HepG2 (cell line): ENCODE measurements around the gene RHBDL1. TPM values are rescaled to one million over a fixed set of nuclear protein-coding genes. Genes with fewer than 3 reads are reported as not detected.

Source experiments
- ARNTL ChIP-seq: sonication (generic); formaldehyde crosslinking; IDR thresholded peaks from 2 replicates; pipeline ENCODE4 v1.4.0; 2020; ENCODE audit warnings: mild to moderate bottlenecking, missing genetic modification reagents
- ASH2L ChIP-seq: fragments of 300-600, 200-600 bp; sonication (generic); IDR thresholded peaks from 2 replicates; pipeline ENCODE4 v1.7.0; 2017; ENCODE audit warnings: low read depth, mild to moderate bottlenecking, moderate library complexity, mixed read lengths, low read length; ENCODE audit not compliant: insufficient read length
- CAMTA2 ChIP-seq: sonication (generic); formaldehyde crosslinking; IDR thresholded peaks from 2 replicates; pipeline ENCODE4 v1.4.0; 2020; ENCODE audit warnings: mild to moderate bottlenecking, missing genetic modification reagents, borderline replicate concordance
- FIP1L1 ChIP-seq: fragments of 200-400 bp; formaldehyde crosslinking; IDR thresholded peaks from 2 replicates; pipeline ENCODE4 v1.6.1; 2018; ENCODE audit warnings: low read depth, mild to moderate bottlenecking, low read length, moderate library complexity, borderline replicate concordance; ENCODE audit not compliant: insufficient read depth
- HNF1A ChIP-seq, 2 experiments: sonication (generic) in 1 of 2; formaldehyde crosslinking in 1 of 2; IDR thresholded peaks; 2 replicates each; pipeline versions ENCODE4 v1.4.0 to v1.6.1; 2016 to 2020; ENCODE audit warnings: borderline replicate concordance in 1 of 2, low read depth in 1 of 2, mild to moderate bottlenecking in 1 of 2, missing genetic modification reagents in 1 of 2
- KDM6A ChIP-seq: IDR thresholded peaks from 2 replicates; pipeline ENCODE4 v1.6.1; 2016; ENCODE audit warnings: low read depth
- MXI1 ChIP-seq: IDR thresholded peaks from 3 replicates; pipeline ENCODE4 v1.6.1; 2012; ENCODE audit warnings: low read depth, low read length, inconsistent platforms, borderline replicate concordance
- NFE2L1 ChIP-seq: sonication (generic); formaldehyde crosslinking; IDR thresholded peaks from 2 replicates; pipeline ENCODE4 v1.4.0; 2020; ENCODE audit warnings: missing genetic modification reagents, mild to moderate bottlenecking, borderline replicate concordance
- RAD21 ChIP-seq: fragments of 450-650 bp; formaldehyde crosslinking; IDR thresholded peaks from 2 replicates; pipeline ENCODE4 v1.5.0; 2020; ENCODE audit warnings: mild to moderate bottlenecking
- TFDP2 ChIP-seq: sonication (generic); formaldehyde crosslinking; IDR thresholded peaks from 2 replicates; pipeline ENCODE4 v1.4.0; 2020; ENCODE audit warnings: missing genetic modification reagents
- U2AF2 ChIP-seq: fragments of 200-400 bp; formaldehyde crosslinking; IDR thresholded peaks from 2 replicates; pipeline ENCODE4 v1.6.1; 2017; ENCODE audit warnings: low read depth, mild to moderate bottlenecking, low read length
- ZBTB20 ChIP-seq: sonication (generic); formaldehyde crosslinking; IDR thresholded peaks from 2 replicates; pipeline ENCODE4 v1.8.1; 2023; ENCODE audit warnings: missing genetic modification reagents, low read depth, mild to moderate bottlenecking, borderline replicate concordance
- ZBTB26 ChIP-seq: IDR thresholded peaks from 2 replicates; pipeline ENCODE4 v1.6.1; 2016; ENCODE audit warnings: missing compliant biosample characterization, missing genetic modification reagents, borderline replicate concordance
- ZBTB39 ChIP-seq: sonication (generic); formaldehyde crosslinking; IDR thresholded peaks from 2 replicates; pipeline ENCODE4 v1.5.0; 2020; ENCODE audit warnings: missing genetic modification reagents
- ZBTB8A ChIP-seq: sonication (generic); formaldehyde crosslinking; IDR thresholded peaks from 2 replicates; pipeline ENCODE4 v1.4.0; 2020; ENCODE audit warnings: mild to moderate bottlenecking, low read depth, missing genetic modification reagents, borderline replicate concordance
- ZNF230 ChIP-seq: sonication (generic); formaldehyde crosslinking; IDR thresholded peaks from 2 replicates; pipeline ENCODE4 v1.4.0; 2020; ENCODE audit warnings: mild to moderate bottlenecking, missing genetic modification reagents
- ZNF468 ChIP-seq: sonication (generic); formaldehyde crosslinking; IDR thresholded peaks from 2 replicates; pipeline ENCODE4 v1.8.0; 2022; ENCODE audit warnings: mild to moderate bottlenecking, moderate library complexity, missing genetic modification reagents
- ZNF644 ChIP-seq: IDR thresholded peaks from 2 replicates; pipeline ENCODE4 v1.6.1; 2016; ENCODE audit warnings: low read depth
- polyA plus RNA-seq, 8 experiments: library from polyadenylated mRNA; depleted of rRNA in 3 of 8; stranded (reverse) in 7 of 8; unstranded in 1 of 8; fragments of >200 nt; fragmentation: Illumina TruSeq in 4 of 8; extraction: Trizol in 4 of 8; gene quantifications; 2 replicates each; pipeline versions ENCODE4 v1.2.1 to v1.2.3, GENCODE V29; 2011 to 2016; ENCODE audit warnings: low read depth in 4 of 8, missing spikeins in 1 of 8, mixed read lengths in 1 of 8; ENCODE audit not compliant: insufficient read depth in 1 of 8
- total RNA-seq, 5 experiments: library from RNA; depleted of rRNA; stranded (reverse); fragments of >200 nt; fragmentation: Illumina TruSeq; extraction: Trizol; gene quantifications; 2 replicates each; pipeline ENCODE4 v1.2.3, GENCODE V29; 2016; ENCODE audit warnings: low read depth in 1 of 5

The RHBDL1 gene
- total and polyA plus RNA-seq, 2 of the 13 experiments (the other 11 are each of a cell fraction or from before 2014, with no cell fraction given) = 1.8 to 3.8 TPM

GRCh38 chr16:645852-646678, 29.4 kb upstream of the RHBDL1 start (continued):
- TF ChIP-seq HNF1A (IDR thresholded peaks at IDR 0.05; ENCODE audit: low read depth) (no peak), HNF1A (CRISPR knock-in tag; IDR thresholded peaks at IDR 0.05; ENCODE audit: borderline replicate concordance) (no peak), ZBTB26 (CRISPR knock-in tag) (no peak), KDM6A (0 out of 2 replicates have a peak, but pooled peaks have one; percentile 16), TFDP2 (no peak), ZNF468 (CRISPR knock-in tag) (no peak), ZBTB20 (CRISPR knock-in tag) (peak; percentile 88), ZBTB8A (CRISPR knock-in tag) (no peak), ZNF644 (CRISPR knock-in tag) (no peak), ASH2L (no peak), MXI1 (no peak; the same call in 2 of the 3 replicates), ZNF230 (no peak), U2AF2 (no peak), RAD21 (CRISPR knock-in tag) (no peak), ARNTL (CRISPR knock-in tag) (peak; percentile 57; the same call in 1 of the 2 replicates), ZBTB39 (CRISPR knock-in tag) (no peak), FIP1L1 (no peak), NFE2L1 (CRISPR knock-in tag) (no peak), CAMTA2 (CRISPR knock-in tag) (no peak)
